SK-N-SH treated with all-trans-retinoic acid at 6 μM for 48 hours (cell line): ENCODE measurements around the gene IP6K2.

Source experiments
- ARNTL ChIP-seq: fragments of 450-650 bp; formaldehyde crosslinking; IDR thresholded peaks from 2 replicates; pipeline ENCODE4 v1.5.0; 2020; ENCODE audit warnings: low read depth, mild to moderate bottlenecking, moderate library complexity, borderline replicate concordance
- BACH2 ChIP-seq: fragments of 250-450 bp; sonication (Bioruptor Pico); IDR thresholded peaks from 2 replicates; pipeline ENCODE4 v1.9.0; 2021; ENCODE audit warnings: mild to moderate bottlenecking, borderline replicate concordance
- CSDC2 ChIP-seq: fragments of 250-450 bp; sonication (Bioruptor Pico); IDR thresholded peaks from 2 replicates; pipeline ENCODE4 v1.5.0; 2020; ENCODE audit warnings: mild to moderate bottlenecking, moderate library complexity
- GLIS3 ChIP-seq: fragments of 250-450 bp; sonication (Bioruptor Pico); IDR thresholded peaks from 2 replicates; pipeline ENCODE4 v1.5.0; 2020; ENCODE audit warnings: mild to moderate bottlenecking, moderate library complexity
- RARB ChIP-seq: fragments of 250-450 bp; sonication (Bioruptor Pico); IDR thresholded peaks from 2 replicates; pipeline ENCODE4 v1.8.0; 2021; ENCODE audit warnings: mild to moderate bottlenecking, moderate library complexity
- ZFP30 ChIP-seq: fragments of 450-650 bp; formaldehyde crosslinking; IDR thresholded peaks from 2 replicates; pipeline ENCODE4 v1.5.0; 2022; ENCODE audit warnings: mild to moderate bottlenecking, moderate library complexity
- ZNF565 ChIP-seq: fragments of 450-650 bp; formaldehyde crosslinking; conservative IDR thresholded peaks from 2 replicates; pipeline ENCODE4 v1.5.0; 2020; ENCODE audit warnings: low read depth, mild to moderate bottlenecking, moderate library complexity
- TF ChIP-seq, protein P1 (sequence below): fragments of 250-450 bp; sonication (Bioruptor Pico); IDR thresholded peaks from 2 replicates; pipeline ENCODE4 v1.8.0; 2020; ENCODE audit warnings: mild to moderate bottlenecking, moderate library complexity, borderline replicate concordance
- TF ChIP-seq, protein P2 (sequence below): fragments of 250-450 bp; sonication (Bioruptor Pico); IDR thresholded peaks from 2 replicates; pipeline ENCODE4 v1.5.0; 2020; ENCODE audit warnings: mild to moderate bottlenecking, moderate library complexity

DNA sequence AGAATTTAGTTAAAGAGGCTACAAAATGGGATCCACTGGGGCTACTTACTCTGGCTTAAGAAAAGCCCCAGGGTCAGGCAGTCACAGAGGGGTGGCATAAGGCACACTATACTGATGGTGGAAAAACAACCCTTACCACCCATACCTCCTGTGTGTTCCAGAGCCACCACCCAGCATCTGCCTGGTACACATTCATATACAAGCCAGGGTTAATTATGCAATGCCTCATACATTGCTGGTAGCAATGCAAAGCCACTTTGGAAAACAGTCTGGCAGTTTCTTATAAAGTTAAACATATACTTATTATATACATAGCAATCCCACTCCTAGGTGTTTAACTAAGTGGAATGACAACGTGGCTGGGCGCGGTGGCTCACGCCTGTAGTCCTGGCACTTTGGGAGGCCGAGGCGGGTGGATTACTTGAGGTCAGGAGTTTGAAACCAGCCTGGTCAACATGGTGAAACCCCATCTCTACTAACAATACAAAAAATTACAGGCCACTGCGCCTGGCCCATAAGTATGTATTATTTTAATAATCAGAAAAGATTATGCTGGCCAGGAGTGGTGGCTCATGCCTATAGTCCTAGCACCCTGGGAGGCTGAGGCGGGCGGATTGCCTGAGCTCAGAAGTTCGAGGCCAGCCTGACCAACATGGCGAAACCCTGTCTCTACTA is 16.2 kb downstream of the IP6K2 start:
- TF ChIP-seq, protein P1, sequence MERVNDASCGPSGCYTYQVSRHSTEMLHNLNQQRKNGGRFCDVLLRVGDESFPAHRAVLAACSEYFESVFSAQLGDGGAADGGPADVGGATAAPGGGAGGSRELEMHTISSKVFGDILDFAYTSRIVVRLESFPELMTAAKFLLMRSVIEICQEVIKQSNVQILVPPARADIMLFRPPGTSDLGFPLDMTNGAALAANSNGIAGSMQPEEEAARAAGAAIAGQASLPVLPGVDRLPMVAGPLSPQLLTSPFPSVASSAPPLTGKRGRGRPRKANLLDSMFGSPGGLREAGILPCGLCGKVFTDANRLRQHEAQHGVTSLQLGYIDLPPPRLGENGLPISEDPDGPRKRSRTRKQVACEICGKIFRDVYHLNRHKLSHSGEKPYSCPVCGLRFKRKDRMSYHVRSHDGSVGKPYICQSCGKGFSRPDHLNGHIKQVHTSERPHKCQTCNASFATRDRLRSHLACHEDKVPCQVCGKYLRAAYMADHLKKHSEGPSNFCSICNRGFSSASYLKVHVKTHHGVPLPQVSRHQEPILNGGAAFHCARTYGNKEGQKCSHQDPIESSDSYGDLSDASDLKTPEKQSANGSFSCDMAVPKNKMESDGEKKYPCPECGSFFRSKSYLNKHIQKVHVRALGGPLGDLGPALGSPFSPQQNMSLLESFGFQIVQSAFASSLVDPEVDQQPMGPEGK (CRISPR knock-in tag), result no peak
- no peak for TF ChIP-seq ARNTL (CRISPR knock-in tag)
- TF ChIP-seq ZFP30 (CRISPR knock-in tag), result no peak
- TF ChIP-seq ZNF565 (CRISPR knock-in tag), result no peak
- no peak for TF ChIP-seq BACH2 (CRISPR knock-in tag)
- TF ChIP-seq GLIS3 (CRISPR knock-in tag), result no peak
- no peak for TF ChIP-seq RARB (CRISPR knock-in tag)
- TF ChIP-seq CSDC2 (CRISPR knock-in tag), result no peak
- TF ChIP-seq, protein P2, sequence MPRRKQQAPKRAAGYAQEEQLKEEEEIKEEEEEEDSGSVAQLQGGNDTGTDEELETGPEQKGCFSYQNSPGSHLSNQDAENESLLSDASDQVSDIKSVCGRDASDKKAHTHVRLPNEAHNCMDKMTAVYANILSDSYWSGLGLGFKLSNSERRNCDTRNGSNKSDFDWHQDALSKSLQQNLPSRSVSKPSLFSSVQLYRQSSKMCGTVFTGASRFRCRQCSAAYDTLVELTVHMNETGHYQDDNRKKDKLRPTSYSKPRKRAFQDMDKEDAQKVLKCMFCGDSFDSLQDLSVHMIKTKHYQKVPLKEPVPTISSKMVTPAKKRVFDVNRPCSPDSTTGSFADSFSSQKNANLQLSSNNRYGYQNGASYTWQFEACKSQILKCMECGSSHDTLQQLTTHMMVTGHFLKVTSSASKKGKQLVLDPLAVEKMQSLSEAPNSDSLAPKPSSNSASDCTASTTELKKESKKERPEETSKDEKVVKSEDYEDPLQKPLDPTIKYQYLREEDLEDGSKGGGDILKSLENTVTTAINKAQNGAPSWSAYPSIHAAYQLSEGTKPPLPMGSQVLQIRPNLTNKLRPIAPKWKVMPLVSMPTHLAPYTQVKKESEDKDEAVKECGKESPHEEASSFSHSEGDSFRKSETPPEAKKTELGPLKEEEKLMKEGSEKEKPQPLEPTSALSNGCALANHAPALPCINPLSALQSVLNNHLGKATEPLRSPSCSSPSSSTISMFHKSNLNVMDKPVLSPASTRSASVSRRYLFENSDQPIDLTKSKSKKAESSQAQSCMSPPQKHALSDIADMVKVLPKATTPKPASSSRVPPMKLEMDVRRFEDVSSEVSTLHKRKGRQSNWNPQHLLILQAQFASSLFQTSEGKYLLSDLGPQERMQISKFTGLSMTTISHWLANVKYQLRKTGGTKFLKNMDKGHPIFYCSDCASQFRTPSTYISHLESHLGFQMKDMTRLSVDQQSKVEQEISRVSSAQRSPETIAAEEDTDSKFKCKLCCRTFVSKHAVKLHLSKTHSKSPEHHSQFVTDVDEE (CRISPR knock-in tag), result no peak
